HT-29 (cell line): Measurements from ENCODE around the gene SH3BP2. TPM values are rescaled to one million over a fixed set of nuclear protein-coding genes. Genes with fewer than 3 reads are reported as not detected.
A peak's percentile ranks its signal among the peaks of the same experiment; 100 is the strongest.

ENCODE experiments used
- DNase-seq: peaks from one replicate; pipeline ENCODE4 v3.0.0-alpha.2; 2015; ENCODE audit warnings: low spot score
- total RNA-seq: library from RNA; depleted of rRNA; stranded (reverse); fragments of >200 nt; shearing (Covaris generic); gene quantifications from 2 replicates; pipeline ENCODE4 v1.2.3, GENCODE V29; 2014

Gene SH3BP2
- total RNA-seq, 1 experiment from 2014 or later = 166 TPM

- DNase-seq = no peak
Observed at GRCh38 chr4:2831611-2832308, 38.9 kb downstream of the SH3BP2 start.

- no peak for DNase-seq
Observed at GRCh38 chr4:2832309-2832980, 39.6 kb downstream of the SH3BP2 start.

GRCh38 chr4:2832981-2833670 is 40.2 kb downstream of the SH3BP2 start:
- DNase-seq = no peak

- DNase-seq = no peak
Observed at GRCh38 chr4:2833671-2834000, 40.8 kb downstream of the SH3BP2 start.

GRCh38 chr4:2834001-2834921 is 41.4 kb downstream of the SH3BP2 start:
- DNase-seq = no peak

GRCh38 chr4:2835978-2836377 is 43.1 kb downstream of the SH3BP2 start:
- no peak for DNase-seq

- DNase-seq = no peak
Observed at GRCh38 chr4:2836391-2836859, 43.5 kb downstream of the SH3BP2 start.

GRCh38 chr4:2837110-2837903 is 44.4 kb downstream of the SH3BP2 start:
- no peak for DNase-seq

- DNase-seq = no peak
Observed at GRCh38 chr4:2837904-2838496, 45.1 kb downstream of the SH3BP2 start.

- DNase-seq = no peak
Observed at GRCh38 chr4:2839060-2839459, 46.2 kb downstream of the SH3BP2 start.

GRCh38 chr4:2842687-2843262 is 49.9 kb downstream of the SH3BP2 start:
- DNase-seq = peak; percentile 53

GRCh38 chr4:2843263-2843940 is 50.5 kb downstream of the SH3BP2 start, which contains the start of gene ADD1:
Gene ADD1 (plus strand): TSS chr4:2843844. CDS start chr4:2875916, 32,072 bp downstream.
- DNase-seq = peak; percentile 90

GRCh38 chr4:2843941-2844584 is 51.2 kb downstream of the SH3BP2 start:
- peak; percentile 34 for DNase-seq

GRCh38 chr4:2846172-2846571 is 53.3 kb downstream of the SH3BP2 start:
- DNase-seq = no peak

- no peak for DNase-seq
Observed at GRCh38 chr4:2847302-2847871, 54.5 kb downstream of the SH3BP2 start.

- DNase-seq = no peak
Observed at GRCh38 chr4:2848449-2848848, 55.6 kb downstream of the SH3BP2 start.

GRCh38 chr4:2849267-2850152 is 56.6 kb downstream of the SH3BP2 start:
- DNase-seq = no peak
